Stimulated activated CD4-positive, alpha-beta T cell treated with anti-CD3 and anti-CD28 coated beads, Interleukin-12 subunit alpha, Interleukin-12 subunit beta, amount 100 ng/mL, for 24 hours (primary cell): ENCODE measurements around the gene OLFM1.

Experiments
- DNase-seq, 2 experiments: peaks; one replicate each; pipeline ENCODE4 v3.0.0-alpha.2; 2020; ENCODE audit warnings: low read depth in 2 of 2

The OLFM1 gene

DNA sequence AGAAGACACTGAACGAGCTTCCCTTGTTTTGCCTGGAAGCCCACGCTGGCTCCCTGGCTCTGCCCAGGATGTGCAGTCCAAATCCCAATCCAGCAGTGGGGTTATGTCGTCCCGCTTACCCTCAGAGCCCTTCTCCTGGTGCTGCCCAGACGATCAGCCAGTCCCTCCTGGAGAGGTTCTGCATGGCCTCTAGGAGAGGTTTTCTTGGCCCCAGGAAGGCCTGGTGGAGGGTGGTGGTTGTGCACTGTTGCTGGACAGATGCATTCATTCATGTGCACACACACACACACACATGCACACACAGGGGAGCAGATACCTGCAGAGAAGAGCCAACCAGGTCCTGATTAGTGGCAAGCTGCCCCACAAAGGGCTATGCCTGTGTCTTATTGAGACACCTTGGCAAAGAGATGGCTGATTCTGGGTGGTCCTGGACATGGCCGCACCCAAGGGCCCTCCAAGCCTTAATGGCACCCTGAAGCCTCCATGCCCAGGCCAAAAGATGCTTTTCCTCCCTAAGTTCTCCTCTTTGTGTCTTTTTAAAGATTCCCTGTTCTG, 10.5 kb upstream of the OLFM1 start:
- no peak for DNase-seq

DNA sequence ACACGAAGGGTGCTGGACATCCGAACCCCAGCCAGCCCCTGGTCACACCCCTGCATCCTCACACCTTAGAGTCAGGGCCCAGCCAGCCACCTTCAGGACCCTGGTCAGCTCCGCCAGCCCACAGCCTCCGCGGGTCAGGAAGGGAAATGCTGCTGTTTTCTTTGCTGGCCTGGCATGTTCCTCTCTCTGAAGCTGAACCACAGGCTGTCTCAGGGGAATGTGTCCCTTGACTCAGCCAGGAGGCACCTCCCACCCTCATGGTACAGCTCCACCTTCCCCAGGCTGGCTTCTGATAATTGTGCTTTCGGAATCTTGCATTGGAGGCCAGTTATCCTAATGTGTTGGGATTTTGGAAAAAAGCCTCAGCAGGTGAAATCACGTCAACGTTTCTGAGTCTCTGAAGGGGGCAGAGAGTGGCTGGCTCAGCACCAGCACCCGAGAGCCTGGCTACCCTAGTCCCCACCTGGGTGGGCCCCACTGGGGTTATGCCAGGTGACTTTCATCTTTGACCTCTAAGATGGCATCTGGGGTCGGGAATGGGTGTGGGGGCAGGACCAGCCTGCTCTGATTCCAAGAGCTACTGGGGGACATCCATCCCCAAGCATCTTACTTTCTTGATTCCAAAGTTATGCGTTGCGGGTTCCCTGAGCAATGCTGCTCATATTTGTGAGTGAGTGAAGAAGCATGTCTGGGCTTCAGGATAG, 9.8 kb upstream of the OLFM1 start:
- DNase-seq, result no peak

DNA sequence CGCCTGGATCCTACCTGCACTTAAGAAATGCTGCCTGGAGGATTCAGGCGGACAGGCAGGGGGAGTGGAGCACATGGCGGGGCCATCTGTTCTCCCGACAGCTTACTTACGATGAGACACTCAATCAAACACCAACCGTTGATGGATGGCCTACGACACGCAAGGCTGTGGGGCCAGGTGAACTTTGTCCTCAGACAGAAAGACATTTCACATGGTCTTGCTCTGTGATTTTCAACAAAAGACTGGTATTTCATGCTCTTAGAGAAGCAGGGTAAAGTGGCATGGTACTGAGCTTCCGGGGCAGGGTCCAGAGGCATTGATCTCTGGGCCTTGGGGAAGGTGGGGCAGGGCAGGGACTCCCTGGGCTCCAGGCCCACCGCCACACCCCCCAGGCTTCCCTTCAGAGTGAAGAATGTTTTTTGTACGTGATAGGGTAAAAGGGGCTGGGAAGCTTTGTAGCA, 9.1 kb upstream of the OLFM1 start:
- no peak for DNase-seq

DNA sequence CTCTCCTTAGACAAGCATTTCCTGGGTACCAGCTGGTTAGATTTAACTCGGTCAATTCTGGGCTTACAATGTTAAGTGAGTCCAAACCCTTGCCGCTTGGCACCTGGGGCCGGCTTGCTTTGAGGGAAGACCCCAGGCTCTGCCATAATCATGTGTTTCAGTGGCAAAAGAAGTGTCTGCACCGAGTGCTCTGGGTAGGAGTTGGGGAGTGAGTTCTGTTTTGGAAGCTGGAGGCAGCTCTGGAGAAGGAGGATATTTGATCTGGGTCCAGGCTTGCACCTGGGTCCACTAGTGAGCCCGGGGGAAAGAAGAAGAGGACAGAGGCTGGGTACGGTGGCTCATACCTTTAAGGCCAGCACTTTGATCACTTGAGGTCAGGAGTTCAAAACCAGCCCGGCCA, 8.4 kb upstream of the OLFM1 start:
- no peak for DNase-seq

DNA sequence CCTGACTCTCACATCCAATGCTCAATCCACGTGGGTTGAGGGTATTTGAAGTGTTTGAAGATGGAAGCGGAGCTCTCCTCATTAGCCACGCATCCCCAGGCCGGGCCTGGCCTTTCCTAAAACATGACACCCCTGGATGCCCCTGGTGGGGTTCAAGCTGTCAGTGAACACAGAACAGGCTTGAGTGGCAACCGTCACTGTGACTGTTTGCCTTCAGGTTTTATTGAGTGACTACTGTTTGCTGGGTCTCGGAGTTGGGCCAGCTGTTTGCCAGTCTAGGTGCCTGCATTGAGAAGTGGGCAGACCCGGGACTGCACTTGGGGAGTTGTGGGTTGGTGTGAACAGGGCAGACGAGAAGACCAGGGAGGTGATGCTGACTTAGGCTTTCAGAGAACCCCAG, 7.8 kb upstream of the OLFM1 start:
- DNase-seq, result no peak

DNA sequence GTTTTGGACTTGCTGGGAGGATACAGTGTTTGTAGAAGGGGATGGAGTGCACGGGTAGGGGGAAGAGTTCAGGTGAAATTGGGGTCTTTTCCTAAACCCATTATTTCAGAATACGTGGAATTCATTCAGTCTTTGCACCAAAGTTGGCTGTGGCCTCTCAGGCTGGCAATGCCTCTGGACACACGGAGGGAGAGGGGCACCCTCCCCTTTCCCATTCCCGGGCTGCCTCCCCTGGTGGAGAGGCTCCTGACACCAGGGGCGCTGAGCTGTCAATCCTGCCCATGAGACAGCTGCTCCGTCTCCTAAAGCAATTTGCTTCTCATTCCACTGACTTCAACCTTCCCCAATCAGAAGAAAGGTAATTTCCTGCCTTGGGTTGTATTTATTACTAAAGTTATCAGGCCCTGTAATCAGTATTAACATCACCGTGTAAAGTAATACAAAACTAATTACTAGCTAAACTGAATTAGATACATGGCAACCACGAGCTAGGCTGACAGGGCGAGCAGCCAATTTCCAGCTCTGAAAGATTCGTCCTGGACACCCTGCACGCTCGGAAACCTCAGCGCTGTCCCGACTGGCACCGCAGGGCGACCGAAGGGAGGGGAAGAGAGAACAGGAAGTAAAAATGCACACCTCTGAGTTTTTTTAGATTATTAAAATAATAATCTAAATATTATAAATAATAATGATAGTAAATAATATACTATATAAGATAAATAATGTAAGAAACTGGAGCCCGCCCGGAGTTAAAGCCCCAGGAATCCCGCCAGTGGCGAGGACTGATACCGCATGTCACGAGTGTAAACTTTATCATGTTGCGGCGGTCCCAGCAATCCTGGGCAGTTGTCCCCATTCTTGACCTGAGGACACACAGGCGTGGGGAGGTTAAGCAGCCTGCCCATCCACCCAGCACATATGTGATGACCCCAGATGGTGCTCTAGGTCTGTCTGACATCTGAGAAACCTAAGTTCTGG, 6.9 kb upstream of the OLFM1 start:
- DNase-seq, result no peak

DNA sequence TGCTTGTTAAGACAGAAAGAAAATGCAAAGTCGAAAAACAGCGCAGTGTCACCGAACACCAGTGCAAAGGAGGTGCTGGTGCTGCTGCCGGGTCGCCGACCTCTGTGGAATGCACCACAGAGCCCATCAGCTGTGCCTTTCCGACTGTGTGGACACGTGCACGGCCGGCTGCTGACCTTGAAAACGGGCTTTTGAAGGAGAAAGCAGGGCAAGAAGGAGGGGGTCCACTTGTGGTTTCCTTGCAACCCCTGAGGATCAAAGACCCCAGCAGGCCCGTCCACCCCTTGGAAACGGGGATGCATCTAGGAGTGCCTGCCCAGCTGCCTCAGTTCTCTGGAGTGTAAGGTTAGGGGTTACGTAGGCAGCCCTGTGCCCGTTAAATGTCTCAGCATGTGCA, 6.2 kb upstream of the OLFM1 start:
- DNase-seq, result no peak

DNA sequence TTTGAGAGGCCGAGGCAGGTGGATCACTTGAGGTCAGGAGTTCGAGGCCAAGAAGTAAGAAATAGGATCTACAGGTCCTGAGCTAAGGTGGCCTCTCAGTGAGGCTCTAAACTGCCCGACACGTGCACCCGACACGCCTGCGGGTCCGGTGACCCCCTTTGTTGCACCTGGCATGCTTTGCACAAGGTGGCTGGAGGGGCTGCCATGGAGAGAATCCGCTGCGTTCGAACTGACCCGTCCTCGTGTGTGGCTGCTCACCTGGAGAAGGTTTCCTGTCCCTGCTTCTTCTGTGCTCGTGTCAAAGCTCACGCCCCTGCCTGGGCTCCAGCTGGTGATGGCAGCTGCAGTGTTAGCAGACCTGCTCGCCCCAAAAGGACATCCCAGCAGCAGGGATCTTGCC, 5.7 kb upstream of the OLFM1 start:
- DNase-seq, result no peak

DNA sequence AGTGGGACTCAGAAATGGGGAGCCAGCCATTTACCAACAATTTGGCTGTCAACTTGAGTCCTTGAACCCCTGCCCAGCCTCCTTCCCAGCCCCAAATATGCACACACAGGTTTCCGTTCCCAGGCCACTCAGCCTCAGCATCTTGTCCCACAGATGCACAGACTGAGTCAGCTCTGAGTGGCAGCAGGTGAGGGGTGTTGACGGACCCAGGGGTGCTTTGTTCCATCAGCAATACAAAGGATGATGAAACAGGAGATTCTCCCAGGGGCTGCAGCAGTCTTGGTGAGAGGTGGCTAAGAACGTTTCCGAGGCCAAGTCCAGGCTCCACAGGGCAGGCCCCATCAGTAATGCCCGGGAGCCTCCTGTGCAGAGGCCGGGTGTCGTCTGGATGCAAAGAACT, 4.9 kb upstream of the OLFM1 start:
- DNase-seq, result no peak

DNA sequence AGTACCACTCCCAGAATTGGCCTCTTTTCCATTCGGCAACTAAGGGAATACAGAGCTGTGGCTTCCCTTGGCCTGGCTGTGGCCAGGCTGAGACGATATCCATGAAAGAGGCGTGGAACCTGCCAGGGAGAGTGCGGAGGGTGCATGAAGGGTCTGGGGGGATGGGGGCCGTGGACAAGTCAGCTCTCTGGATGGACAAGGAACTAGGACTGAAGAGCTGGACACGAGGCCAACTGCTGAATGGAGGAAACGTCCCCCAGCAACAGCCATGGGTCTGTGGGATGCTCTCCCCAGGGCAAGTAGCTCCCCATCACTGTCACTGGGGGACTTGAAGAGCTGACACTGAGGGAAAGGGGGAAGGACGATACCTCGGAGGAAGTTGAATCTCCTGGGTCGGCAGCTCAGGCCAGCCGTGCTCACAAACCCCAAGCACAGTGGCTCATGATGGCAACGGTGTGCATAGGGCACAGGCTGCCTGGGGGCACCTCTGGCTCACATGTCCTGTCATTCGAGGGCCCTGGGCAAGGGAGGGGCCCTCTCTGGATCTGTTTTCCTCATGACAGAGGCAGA, 4.1 kb upstream of the OLFM1 start:
- DNase-seq, result no peak

DNA sequence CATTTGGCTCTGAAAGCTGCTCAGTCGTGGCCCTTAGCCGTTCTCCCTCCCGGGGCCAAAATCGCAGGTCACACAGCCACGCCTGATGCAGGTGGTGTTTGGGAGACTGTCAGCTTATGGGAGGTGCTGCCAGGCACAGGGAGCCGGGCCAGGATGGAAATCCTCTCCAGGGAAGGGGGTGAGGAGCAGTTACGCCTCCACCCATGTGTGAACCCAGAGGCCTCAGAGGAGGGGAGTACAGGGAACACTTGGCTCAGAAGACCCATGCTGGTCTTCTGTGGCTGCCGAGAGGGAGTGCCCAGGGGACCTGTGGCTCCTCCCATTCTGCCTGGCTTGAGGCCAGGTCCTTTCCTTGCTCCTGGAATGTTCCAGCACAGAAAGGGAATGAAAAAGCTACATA, 3.6 kb upstream of the OLFM1 start:
- DNase-seq, result no peak

DNA sequence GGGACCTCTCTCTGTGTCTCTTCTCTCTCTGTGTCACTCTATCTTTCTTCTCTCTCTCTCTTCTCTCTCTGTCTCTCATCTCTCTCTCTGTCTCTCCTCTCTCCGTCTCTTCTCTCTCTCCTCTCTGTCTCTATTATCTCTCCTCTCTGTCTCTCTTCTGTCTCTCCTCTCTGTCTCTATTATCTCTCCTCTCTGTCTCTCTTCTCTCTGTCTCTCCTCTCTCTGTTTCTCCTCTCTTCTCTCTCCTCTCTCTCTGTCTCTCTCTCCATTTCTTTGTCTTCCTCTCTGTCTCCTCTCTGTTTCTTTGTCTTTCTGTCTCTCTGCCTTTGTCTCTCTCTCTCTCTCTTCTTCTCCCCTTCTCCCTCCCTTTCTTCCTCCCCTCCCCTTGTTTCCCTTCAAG, 3.2 kb upstream of the OLFM1 start:
- DNase-seq, result no peak

DNA sequence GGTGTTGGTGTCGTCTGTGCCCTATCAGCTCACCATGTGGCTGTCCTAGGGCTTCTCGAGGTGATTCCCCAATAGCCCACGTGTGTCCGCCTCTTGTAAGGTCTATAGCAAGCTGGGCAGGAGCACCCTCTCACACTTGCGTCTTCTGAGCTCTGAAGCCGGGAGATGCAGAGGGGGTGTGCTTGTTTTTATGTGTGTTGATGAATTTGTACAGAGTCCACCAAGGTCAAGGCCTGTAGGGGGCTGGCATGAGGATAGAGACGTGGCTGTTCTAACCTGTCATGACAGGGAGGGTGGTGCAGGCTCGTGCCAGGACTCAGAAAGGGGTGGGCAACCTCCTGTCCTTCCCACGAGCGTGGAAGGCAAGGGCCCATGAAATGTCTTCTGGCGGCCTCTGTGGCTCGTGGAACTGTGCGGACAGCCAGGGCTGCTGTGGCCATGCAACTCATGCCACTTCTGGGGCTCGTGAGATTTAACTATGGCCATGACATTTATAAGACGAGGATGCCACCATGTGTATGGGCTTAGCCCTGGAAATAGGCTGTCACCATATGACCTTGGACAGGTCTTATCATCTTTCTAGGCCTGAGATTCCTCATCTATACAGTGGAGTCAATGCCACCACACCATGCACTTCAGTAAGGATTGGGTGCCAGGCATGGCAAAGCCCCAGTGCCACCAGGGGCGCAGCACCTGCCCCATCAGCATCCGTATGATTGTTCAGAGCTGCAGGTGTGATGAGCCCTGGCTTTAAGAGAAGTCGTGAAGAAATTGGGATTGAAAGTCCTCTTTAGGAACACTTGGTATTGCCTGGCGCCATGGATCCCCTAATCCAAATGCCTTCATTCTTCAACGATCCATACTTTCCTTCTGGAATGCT, 2.3 kb upstream of the OLFM1 start:
- no peak for DNase-seq

DNA sequence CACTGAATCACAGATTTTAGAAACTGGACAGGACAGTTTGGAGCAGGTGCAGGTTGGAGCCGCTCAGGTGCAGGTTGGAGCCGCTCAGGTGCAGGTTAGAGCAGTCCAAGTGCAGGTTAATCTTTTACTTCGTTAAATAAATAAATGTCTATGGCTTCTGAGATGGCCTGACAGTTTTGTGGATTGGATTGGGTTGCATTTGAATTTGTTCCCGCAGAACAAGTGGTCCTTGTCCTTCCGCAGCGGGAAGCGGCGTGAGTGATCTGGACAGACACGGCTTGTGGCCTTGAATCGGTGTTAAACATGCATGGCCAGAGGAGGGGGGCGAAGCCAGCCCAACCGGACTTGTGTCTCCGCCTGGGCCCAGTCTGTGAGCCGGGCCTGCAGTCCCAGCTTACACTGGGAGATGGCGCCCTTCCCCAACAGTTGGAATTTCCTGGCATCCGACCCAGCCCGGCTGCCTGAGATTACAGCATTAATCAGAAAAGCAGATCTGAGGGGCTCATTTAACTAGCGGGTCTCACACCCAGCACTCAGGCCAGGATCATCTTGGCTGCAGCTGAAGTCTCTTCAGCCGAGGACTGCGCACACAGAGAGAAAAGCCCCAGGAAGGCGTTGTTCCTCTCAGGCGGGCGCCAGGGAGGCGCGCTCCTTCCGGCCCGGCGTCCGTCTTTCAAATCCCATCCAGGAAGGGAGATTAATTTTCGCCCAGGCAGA, 1.5 kb upstream of the OLFM1 start:
- DNase-seq, result peak in 1 of 2 experiments; percentile 55

DNA sequence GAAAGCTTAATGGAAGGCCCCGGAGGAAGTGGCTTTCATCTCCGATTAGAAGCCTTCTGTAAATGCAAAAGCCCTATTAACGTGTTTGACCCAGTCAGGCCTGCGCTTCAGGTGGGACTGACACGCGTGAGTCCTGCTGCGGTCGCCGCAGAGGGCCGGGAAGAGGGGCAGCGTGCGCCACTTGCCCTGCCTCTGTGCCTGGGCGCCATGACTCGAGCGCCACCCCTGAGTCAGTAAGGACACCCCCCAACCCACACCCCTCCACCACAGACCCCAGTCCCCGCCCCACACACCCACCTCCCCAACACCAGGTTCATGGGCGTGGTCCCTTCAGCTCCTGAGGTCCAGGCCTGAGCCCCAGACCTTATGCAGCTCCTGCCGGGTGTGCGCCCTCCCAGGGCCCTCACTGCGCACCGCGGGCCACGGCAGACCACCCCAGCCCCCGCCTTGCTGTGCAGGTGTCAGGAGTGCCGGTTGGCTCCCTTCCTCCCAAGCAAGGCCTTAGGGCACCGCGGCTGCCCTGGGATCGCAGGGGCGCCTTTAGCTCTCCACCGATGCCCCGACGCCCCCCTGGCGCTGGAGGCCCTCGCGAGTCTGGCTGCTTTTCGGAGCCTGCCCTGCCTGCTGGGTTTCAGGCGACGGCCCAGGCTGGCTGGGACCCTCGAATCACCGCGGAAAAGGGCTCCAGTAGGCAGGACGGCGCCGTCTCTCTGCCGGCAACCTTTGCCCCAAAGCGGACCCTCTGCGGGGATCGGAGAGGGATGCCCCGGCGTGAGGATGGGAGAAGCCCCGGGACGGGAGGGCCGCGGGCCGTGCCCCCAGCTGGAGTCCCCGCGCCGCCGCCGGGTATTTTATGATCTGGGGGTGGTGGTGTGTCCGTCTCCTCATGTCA, 625 bp upstream of the OLFM1 start:
- DNase-seq, result no peak

DNA sequence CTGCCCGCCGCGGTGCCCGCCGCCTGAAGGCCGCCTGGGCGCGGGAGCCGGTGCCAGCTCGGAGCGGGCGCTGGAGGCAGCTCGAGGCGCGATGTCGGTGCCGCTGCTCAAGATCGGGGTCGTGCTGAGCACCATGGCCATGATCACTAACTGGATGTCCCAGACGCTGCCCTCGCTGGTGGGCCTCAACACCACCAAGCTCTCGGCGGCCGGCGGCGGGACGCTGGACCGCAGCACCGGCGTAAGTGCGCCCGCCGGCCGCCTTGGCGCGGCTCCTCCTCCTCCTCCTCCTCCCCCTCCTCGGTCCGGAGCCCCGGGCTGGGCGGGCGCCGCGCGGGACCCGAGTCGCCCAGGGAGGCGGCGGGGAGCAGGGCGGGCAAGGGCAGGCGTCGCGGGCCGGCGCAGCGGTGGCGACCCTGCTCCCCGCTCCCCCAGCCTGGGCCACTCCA, 455 bp downstream of the OLFM1 start:
- DNase-seq, result no peak

DNA sequence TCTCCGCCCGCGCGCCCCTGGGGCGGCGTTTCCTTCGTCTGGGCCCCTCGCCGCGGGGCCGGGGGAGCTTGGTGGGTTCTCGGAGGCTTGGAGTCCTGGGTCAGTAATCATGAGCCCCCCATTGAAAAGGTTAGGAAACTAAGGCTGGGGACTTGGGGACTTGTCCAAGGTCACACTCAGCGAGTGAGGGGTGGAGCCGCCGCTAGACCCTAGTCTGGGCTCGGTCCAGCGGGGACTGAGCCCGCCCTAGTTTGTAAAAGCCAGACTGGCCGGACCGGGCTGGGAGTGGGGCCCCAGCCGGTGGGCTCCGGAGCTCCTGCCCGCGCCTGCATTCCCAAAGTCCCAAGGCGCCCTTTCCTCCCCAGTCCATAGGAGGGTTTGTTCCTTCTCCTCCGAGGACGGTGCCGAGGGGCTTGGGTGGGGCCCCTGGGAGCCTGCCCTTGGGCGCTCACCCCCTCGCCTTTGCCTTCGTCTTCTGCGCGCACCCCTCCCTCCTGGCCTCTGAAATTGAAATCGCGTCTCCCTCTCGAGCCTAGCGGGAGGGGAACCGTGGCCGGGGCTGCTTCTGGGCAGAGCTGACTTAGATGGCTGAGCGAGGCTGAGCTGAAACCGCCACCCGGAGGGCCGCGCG, 995 bp downstream of the OLFM1 start:
- no peak for DNase-seq

DNA sequence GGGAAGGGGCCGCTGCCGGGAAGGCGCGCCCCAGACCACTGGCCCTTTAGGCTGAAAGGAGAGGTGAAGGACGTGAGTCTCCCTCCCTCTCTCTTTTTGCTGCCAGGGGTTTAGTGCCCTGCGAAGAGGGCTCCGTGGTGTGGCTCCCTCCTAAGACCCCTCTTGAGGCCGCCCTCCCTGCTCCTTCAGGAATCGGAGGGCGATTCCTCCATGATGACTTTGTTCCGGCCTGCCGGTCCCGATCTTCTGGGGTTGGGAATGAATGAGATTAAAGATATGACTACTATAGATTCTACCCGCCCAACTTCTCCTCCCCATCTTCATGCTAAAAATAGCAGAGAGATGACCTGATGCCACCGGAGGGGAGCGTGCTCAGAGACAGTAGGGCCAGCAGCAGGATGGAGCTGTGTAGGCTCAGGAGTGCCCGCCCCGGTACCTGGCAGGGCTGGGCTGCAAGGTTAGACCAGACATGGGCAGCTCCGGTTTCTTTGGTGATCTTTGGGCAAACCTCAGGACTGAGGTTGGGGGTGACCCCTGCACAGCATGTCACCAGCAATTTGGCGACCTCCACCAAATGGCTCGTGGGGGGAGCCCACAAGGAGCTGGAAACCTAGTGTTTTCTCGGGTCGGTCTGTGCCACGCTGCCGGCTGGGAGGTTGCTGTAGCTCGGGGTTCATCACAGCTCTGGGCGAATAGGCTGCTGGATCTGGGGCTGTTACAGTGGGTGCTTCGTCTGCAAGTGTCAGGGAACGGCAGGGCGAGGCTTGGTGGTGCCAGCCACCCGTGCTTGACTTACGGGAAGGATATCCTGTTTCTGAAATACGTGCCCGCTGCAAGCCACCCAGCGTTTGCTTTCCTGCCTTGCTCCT, 1.7 kb downstream of the OLFM1 start:
- DNase-seq, result no peak
